Kidney epithelial cell (primary cell): ENCODE results near the gene SECTM1. TPM values are rescaled to one million over a fixed set of nuclear protein-coding genes. Genes with fewer than 3 reads are reported as not detected.

Source experiments
- DNase-seq: peaks from one replicate; pipeline ENCODE4 v3.0.0-alpha.2; 2010; ENCODE audit warnings: low read depth
- H3K27me3 ChIP-seq: 2 replicates; pipeline ENCODE4 v1.6.0; 2011; ENCODE audit warnings: low read length; ENCODE audit not compliant: control insufficient read depth, insufficient read depth
- H3K36me3 ChIP-seq: 2 replicates; pipeline ENCODE4 v1.5.1; 2011; ENCODE audit warnings: low read length; ENCODE audit not compliant: control insufficient read depth, insufficient read depth
- H3K4me3 ChIP-seq: 2 replicates; pipeline ENCODE4 v1.5.1; 2011; ENCODE audit warnings: low read depth, mild to moderate bottlenecking, control low read depth, low read length
- total RNA-seq: library from RNA; depleted of rRNA; stranded (reverse); fragments of >200 nt; gene quantifications from 2 replicates; pipeline ENCODE4 v1.2.3, GENCODE V29; 2015
- TF ChIP-seq, protein P1 (sequence below): IDR thresholded peaks from 2 replicates; pipeline ENCODE4 v1.5.1; 2011; ENCODE audit warnings: mild to moderate bottlenecking, moderate library complexity, low read length, control low read depth, inconsistent platforms; ENCODE audit not compliant: insufficient read depth, poor library complexity, severe bottlenecking

The SECTM1 gene
- total RNA-seq, 1 donor from 2014 or later, result not detected

DNA sequence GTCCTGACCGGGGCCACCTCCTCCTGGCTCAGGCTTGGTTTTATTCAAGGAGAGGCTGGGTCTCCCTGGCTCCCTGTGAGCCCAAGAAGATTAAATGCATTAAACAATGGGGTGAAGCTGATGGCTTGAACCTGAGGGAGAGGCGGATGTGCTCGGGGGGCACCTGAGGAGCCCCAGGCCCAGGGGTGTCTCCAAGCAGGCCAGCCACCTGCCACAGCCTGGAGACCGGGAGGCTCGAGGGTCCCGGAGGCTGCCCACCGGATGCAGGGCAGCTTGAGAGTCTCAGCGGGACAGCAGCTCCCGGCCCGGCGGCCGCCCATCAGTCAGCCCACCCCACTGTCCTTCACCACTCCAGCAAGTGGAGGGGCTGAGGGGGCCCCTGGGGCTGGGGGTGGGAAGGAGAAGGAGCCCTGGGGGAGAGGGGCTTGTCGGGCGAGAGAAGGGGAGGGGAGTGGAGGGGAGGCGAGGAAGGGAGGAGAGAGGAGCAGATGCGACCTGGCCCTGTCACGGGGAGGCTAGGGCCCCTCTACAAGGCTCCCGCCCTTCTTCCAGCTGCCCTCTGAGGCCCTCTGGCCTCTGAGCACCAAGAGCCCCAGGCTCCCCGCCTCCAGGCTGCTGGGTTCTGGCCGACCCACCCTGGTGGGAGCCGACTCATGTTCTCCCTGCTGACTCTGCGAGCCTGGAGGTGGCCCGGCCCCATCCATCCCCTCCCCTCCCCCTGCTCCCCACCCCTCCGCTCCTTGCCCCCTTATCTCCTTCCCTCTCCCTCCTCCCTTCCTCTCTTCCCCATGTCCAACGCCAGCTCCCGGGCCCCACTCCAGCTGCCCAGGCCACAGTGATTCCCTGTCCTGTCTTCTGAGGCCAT is 29.4 kb downstream of the SECTM1 start:
- Histone ChIP-seq H3K4me3 (no peak overlapping the region), H3K36me3 (no peaks in the 10 kb centered on the region), H3K27me3 (peaks cover 25% of the 10 kb centered on the region)
- no peak for DNase-seq
- TF ChIP-seq, protein P1, sequence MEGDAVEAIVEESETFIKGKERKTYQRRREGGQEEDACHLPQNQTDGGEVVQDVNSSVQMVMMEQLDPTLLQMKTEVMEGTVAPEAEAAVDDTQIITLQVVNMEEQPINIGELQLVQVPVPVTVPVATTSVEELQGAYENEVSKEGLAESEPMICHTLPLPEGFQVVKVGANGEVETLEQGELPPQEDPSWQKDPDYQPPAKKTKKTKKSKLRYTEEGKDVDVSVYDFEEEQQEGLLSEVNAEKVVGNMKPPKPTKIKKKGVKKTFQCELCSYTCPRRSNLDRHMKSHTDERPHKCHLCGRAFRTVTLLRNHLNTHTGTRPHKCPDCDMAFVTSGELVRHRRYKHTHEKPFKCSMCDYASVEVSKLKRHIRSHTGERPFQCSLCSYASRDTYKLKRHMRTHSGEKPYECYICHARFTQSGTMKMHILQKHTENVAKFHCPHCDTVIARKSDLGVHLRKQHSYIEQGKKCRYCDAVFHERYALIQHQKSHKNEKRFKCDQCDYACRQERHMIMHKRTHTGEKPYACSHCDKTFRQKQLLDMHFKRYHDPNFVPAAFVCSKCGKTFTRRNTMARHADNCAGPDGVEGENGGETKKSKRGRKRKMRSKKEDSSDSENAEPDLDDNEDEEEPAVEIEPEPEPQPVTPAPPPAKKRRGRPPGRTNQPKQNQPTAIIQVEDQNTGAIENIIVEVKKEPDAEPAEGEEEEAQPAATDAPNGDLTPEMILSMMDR, result no peak

DNA sequence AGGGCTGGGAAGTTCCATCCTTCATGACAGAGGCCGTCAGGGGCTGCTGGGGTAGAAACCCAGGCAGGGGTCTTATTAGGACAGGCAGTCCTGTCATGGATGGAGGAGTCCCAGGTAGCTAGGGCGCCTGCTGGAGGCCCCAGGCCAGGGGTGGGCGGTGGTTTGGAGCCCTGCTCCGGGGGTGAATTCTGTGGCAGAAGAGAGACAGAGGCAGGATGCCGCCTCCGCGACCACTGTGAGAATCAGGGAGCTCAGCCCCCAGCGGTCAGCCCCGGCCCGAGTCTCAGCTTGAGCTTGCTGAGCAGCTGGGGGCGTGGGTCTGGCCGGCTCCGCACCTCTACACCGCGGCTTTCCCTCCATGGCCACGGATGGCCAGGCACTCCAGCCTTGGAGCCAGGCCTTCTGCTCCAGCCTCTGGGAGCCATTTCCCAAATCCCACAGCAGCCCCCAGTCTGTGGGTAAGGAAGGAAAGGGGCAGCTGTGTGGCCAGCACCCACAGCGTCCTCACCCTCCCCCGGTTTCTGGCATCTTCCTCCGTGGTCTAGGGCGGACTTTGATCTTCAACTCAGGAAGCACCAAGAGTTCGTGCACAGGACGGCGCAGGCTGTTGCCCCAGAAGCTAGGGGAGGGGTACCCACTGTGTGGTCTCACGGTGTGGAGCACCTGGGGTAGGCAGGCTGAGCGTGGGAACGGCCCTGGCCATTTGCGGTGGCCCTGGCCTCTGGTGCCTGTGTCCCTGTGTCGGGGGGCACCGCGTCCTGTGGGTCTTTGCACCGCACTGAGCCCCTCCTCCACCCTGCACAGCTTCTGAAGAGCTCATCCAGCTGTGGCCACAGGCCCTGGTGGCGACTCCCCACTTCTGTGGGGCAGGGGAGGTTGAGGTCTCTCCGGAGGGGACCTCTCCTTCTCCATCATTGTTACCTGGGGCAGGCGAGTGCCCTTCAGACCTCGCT is 30.3 kb downstream of the SECTM1 start:
- H3K27me3 ChIP-seq, result peaks cover 23% of the 10 kb centered on the region
- TF ChIP-seq, protein P1, result no peak
- no peak for DNase-seq
- no peaks in the 10 kb centered on the region for H3K36me3 ChIP-seq
- no peak overlapping the region for H3K4me3 ChIP-seq

DNA sequence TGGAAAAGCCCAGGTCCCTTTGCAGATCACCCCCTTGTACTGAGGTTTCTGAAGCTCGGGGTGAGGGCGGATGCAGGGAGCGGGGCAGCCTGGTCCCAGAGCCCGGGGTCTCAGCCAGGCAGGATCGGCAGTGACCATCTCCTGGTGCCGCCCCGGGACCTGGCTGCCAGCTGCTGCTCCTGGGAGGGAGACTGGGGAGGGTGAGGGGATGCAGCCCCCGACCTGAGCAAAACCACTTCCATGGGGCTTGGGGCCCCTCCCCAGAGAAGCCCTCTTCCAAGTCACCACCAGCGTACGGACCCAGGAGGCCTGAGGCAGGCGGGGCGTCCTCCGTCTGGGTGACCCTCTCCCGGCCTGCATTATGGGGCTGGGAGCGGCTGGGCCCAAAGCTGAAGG is 31.0 kb downstream of the SECTM1 start:
- DNase-seq, result no peak
- TF ChIP-seq, protein P1, result no peak
- Histone ChIP-seq H3K36me3 (no peaks in the 10 kb centered on the region), H3K27me3 (peaks cover 23% of the 10 kb centered on the region), H3K4me3 (no peak overlapping the region)

DNA sequence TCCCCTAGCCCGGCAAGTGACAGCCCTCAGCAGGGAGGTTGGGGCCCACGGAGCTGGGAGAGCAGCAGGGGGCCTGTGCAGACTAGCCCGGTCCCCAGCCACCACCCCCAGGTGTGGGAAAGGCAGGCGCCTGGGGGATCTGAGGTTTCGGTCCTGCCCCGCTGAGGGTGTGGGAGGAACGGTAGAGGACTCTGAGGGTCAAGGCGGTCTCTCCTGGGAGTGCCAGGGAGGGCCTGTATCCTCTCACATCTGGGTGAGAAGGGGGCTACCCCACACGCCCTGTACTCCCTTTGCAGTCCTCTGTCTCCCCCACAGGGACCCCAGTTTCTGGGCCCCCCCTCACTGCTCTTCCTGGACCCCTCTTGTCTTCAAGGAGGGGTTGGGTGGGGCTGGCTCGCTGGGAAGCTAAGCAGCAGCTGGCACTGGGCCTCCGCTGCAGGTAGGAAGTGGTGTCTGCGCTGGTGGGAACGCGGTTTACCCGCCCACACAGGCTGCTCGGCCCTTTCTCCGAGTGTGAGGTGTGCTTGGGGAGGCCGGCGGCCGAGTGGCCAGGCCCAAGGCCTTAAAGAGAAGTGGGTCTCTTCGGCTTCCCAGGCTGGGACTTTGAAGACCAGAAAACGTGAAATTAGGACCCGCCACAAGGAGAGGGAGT is 31.5 kb downstream of the SECTM1 start:
- TF ChIP-seq, protein P1, result no peak
- peaks cover 23% of the 10 kb centered on the region for H3K27me3 ChIP-seq
- H3K36me3 ChIP-seq, result no peaks in the 10 kb centered on the region
- no peak for DNase-seq
- H3K4me3 ChIP-seq, result no peak overlapping the region

DNA sequence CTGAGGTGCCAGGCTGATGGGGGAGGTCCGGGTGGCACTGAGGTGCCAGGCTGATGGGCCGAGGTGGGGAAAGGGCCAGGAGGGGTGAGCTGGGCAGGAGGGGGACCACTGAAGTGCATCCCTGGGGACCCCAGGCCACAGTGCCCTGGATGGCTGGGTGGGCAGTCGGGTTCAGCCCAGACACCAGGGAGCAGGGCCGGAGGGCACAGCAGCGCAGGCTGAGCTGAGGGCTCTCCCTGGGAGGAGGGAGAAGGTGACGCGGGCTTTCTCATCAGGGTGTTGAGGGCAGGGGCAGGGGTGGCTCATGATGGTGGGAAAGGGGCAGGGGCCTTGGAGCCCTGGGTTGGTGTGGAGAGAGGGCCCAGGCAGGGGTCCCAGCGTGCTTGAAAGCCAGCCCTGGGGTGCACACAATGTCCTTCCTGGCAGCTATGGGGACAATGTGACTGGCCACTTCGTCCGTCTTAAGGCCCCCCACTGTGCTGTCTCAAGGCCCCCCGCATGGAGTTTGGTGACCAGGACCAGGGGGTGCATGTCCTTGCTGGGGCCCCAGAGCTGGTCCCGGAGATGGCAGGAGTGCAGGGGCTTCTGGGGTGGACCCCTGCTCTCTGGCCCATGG is 32.2 kb downstream of the SECTM1 start:
- no peaks in the 10 kb centered on the region for H3K36me3 ChIP-seq
- peaks cover 23% of the 10 kb centered on the region for H3K27me3 ChIP-seq
- DNase-seq, result no peak
- TF ChIP-seq, protein P1, result no peak
- H3K4me3 ChIP-seq, result no peak overlapping the region
